ENCODE measurements around the gene HIVEP1.
A peak's percentile ranks its signal among the peaks of the same experiment; 100 is the strongest.

Gene HIVEP1

GRCh38 chr6:12020187-12020791 is 8.2 kb downstream of the HIVEP1 start:
- DNase-seq: no peak

GRCh38 chr6:12022481-12022880 is 10.4 kb downstream of the HIVEP1 start:
- no peak for DNase-seq

- DNase-seq: no peak
Observed at GRCh38 chr6:12022953-12023388, 10.9 kb downstream of the HIVEP1 start.

GRCh38 chr6:12024216-12024615 is 12.1 kb downstream of the HIVEP1 start:
- DNase-seq: no peak

GRCh38 chr6:12024699-12025434 is 12.8 kb downstream of the HIVEP1 start:
- DNase-seq: peak; percentile 64

- DNase-seq: peak; percentile 6
Observed at GRCh38 chr6:12026120-12026519, 14.0 kb downstream of the HIVEP1 start.

- no peak for DNase-seq
Observed at GRCh38 chr6:12026833-12027232, 14.7 kb downstream of the HIVEP1 start.

GRCh38 chr6:12028213-12028612 is 16.1 kb downstream of the HIVEP1 start:
- no peak for DNase-seq

- DNase-seq: no peak
Observed at GRCh38 chr6:12029979-12030737, 18.0 kb downstream of the HIVEP1 start.

GRCh38 chr6:12030993-12031550 is 19.0 kb downstream of the HIVEP1 start:
- DNase-seq: no peak

- DNase-seq: no peak
Observed at GRCh38 chr6:12032783-12033573, 20.9 kb downstream of the HIVEP1 start.

- peak; percentile 57 for DNase-seq
Observed at GRCh38 chr6:12033770-12034169, 21.7 kb downstream of the HIVEP1 start.

GRCh38 chr6:12034349-12034748 is 22.2 kb downstream of the HIVEP1 start:
- no peak for DNase-seq

- DNase-seq: no peak
Observed at GRCh38 chr6:12034837-12035236, 22.7 kb downstream of the HIVEP1 start.

- DNase-seq: no peak
Observed at GRCh38 chr6:12036766-12037165, 24.7 kb downstream of the HIVEP1 start.

GRCh38 chr6:12037798-12038197 is 25.7 kb downstream of the HIVEP1 start:
- no peak for DNase-seq

GRCh38 chr6:12039540-12040459 is 27.7 kb downstream of the HIVEP1 start:
- DNase-seq: no peak

GRCh38 chr6:12047304-12047703 is 35.2 kb downstream of the HIVEP1 start:
- DNase-seq: no peak

- DNase-seq: no peak
Observed at GRCh38 chr6:12047792-12048432, 35.8 kb downstream of the HIVEP1 start.

- DNase-seq: no peak
Observed at GRCh38 chr6:12048609-12049008, 36.5 kb downstream of the HIVEP1 start.

- no peak for DNase-seq
Observed at GRCh38 chr6:12049165-12049564, 37.1 kb downstream of the HIVEP1 start.

Measured in kidney glomerular epithelial cell (primary cell).